CD4-positive, alpha-beta T cell treated with Interleukin-17A for 4 hours (primary cell): ENCODE data around the gene SLC37A1.

ENCODE experiments used
- DNase-seq: peaks from one replicate; pipeline ENCODE4 v3.0.0-alpha.2; 2020; ENCODE audit warnings: mixed read lengths

The SLC37A1 gene

DNA sequence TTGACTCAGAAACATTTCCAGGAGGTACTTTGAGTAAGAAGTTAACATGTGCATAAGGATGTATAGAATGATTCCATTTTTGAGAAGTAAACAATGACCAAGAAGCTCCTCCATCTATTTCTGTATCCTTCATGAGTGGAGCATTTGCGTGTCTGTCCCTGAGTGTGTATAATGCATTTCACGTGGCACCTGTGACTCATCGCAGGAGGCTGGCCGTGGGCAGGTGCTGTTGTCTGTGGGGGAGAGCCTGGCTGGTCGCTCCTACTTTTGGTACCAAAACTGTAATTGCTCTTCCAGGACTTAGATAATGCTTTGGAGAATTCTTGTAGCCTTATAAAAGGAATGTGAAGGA is 16.5 kb downstream of the SLC37A1 start:
- peak; percentile 16 for DNase-seq

DNA sequence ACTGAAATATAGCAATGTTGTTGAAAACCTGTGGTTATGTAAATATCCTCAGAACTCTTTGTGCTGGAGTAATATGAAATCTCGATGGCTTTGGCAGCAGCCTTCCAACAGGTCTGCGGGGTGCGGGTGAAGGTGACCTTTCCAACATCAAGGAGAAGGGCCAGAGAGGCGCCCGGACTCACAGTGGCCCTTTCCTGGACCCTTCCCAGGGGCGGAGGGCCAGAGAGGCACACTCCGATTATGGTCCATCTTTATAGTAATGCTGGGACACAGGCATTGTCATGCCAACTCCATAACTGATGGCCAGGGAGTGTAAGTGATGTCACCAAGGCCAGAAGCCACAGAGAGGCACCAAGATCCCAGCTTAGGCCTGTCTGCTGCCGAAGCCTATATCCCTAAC is 18.1 kb downstream of the SLC37A1 start:
- DNase-seq: no peak

DNA sequence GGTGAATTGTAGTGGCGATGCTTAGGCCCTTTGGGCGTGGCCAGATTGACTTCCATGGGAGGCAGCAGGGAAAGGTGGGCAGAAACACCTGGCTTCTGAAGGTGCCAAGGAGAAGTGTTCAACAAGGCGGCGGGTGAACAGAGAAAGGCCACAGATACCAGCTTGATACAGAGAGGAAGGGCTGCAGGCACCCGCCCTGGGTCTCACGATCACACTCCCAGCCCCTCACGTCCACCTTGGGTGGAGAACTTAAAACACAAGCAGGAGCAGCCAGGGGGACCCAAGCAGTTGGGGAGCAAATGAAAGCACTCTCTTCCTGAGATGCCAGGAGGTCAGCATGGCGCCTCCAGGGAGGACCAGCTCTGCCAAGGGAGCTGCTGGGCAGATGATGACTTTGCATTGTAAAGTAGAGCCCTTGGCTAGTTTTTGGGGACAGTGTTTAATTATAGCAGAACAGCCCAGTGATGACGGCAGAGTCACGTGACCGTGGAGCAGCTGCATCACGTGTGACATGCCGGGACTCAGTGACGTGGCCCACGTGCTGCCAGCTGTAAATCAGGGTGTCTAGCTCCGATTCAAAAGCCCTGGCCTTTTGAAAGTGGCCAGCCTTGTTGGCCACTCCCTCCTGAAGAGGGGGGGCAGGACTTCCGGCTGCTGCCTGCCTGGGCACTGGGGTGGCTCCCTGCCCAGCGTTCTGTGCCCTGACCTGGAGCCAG is 19.0 kb downstream of the SLC37A1 start:
- DNase-seq: no peak

- no peak for DNase-seq
Observed at GRCh38 chr21:42533306-42533962, 19.8 kb downstream of the SLC37A1 start.

DNA sequence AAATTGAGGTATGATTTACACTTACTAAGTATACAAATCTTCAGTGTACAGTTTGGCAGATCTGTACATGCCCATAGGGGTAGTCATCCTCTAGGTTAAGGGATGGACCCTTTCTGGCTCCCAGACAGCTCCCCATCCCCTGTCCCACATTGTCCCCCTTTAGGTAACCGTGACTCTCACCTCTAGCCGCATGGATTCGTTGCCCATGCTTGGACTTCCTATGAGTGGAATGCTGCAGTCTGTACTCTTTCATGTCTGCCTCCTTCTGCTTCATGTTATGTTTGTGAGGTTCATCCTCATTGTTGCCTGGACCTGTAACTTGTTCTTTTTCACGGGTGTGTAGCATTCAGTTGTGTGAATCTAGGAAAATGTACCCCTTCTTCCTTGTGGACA is 20.3 kb downstream of the SLC37A1 start:
- no peak for DNase-seq

- DNase-seq: peak; percentile 13
Observed at GRCh38 chr21:42534421-42535378, 21.0 kb downstream of the SLC37A1 start.

DNA sequence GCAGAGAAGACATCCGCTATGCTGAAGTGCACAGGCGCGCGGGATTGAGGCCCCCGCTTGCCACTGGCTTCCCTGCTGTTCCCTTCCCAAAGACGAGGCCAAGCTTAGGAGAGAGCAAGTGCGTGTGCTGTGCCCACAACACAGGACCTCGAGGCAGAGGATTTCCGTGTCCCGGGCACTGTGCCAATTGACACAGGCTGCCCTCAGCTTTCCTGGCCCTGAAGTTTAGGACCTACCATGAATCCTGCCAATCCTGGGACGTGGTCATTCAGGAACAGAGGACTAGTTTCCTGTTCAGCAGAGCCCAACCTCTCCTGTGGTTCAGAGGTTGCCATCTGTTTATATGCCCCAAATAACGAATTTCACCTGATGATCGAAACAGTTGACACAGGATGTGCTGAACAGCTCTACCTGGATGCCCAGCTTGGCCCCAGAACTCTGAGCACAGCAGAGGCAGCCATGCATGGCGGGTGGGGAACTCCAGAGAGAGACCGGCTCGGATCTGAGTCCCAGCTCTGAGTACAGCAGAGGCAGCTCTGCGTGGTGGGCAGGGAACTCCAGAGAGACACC is 22.0 kb downstream of the SLC37A1 start:
- DNase-seq: no peak

GRCh38 chr21:42536601-42537000 is 22.9 kb downstream of the SLC37A1 start:
- DNase-seq: no peak

DNA sequence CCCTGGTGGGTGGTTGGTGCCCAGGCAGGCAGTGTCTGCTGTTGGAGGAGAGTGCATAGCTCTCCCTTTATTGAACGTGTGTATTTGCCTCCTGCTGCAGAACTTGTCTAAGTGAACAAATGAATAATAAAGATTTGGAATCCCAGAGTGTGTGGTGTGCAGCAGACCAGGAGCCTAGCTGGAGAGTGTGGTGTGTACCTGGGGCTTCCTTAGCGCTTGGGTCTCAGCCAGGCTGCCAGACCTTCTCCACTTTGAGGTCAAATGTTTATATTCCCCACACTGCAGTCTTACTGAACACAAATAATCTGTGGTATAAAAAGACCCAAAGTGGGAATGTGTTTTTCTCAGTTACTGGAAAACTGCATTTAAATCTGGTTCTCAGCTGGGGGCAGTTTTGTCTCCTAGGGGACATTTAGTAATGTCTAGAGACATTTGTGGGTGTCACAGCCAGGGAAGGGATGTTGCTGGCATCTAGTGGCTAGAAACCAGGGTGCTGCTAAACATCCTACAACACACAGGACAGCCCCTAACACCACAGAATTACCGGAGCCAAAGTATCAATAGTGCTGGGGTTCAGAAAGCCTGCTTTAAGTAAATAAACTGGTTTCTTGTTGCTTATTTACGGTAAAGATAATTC is 23.6 kb downstream of the SLC37A1 start:
- peak; percentile 24 for DNase-seq

- no peak for DNase-seq
Observed at GRCh38 chr21:42538479-42539275, 25.0 kb downstream of the SLC37A1 start.

DNA sequence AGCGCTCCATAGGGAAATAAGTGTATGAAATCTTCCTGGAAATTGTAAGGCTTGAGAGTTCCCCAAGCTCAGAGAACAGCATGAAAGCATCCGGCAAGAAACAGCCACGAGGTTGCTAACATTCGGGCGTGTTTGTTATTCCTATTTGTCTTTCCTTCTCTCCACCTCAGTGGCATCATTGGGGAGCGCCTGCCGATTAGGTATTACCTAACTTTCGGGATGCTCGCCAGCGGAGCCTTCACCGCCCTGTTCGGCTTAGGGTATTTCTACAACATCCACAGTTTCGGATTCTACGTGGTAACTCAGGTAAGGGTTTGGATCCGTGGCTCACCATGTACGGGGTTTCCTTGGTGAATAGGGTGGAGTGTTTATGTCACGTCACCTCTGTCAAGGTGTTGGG is 25.7 kb downstream of the SLC37A1 start:
- DNase-seq: no peak

GRCh38 chr21:42539931-42540343 is 26.3 kb downstream of the SLC37A1 start:
- DNase-seq: no peak

DNA sequence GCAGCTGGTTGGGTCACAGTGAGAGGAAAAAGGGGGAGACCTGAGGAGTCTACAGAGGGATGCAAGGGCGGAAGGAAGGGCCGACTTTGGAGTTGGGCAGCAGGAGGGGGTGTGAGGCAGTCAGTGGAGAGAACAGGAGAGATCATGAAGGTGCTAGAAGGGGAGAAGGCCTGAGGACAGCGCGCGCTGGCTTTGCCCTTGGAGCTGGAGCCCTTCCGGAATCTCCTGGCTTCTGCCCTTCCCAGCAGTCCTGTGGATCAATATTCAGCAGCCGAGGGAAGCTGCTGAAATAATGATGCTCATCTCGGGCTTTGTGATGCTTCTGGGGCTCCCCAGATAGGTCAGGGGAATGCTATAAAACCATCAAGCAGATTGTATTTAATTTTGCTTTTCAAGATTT is 26.7 kb downstream of the SLC37A1 start:
- no peak for DNase-seq

DNA sequence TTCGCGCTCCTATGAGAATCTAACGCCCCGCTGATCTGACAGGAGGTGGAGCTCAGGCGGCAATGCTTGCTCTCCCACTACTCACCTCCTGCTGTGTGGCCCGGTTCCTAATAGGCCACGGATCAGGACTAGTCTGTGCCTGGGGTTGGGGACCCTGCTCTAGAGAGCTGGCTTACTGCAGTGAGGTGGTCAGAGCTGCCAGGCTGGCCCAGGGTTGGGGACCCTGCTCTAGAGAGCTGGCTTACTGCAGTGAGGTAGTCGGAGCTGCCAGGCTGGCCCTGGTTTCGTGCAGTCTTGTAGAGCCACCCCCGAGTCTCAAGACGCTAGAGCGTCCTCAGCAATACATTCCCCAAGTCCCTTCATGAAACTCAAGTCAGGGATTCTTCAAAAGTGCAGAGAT is 27.5 kb downstream of the SLC37A1 start:
- no peak for DNase-seq

GRCh38 chr21:42541618-42542017 is 28.0 kb downstream of the SLC37A1 start:
- DNase-seq: no peak

GRCh38 chr21:42542196-42542595 is 28.5 kb downstream of the SLC37A1 start:
- no peak for DNase-seq

- no peak for DNase-seq
Observed at GRCh38 chr21:42542596-42542995, 28.9 kb downstream of the SLC37A1 start.

GRCh38 chr21:42543106-42543847 is 29.6 kb downstream of the SLC37A1 start:
- DNase-seq: no peak

GRCh38 chr21:42544544-42544943 is 30.9 kb downstream of the SLC37A1 start:
- DNase-seq: no peak

DNA sequence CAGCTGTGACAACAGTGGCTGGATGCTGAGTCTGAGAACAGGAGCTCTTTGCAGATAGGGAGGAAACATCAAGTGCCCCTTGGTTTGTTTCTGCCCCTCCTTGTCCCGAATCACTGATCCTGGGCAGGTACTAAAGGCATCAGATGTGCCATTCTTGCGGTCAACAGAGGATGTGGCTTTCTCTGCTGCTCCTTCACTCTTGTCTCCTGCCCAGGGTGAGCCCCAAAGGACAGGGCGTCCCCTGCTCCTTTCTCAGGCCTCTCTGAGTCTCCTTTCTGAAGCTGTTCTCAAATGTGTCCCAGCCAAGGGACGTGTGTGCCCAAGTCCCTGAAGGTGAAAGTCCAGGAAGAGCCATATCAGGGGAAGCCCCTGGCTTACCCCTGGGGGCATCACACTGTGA is 31.7 kb downstream of the SLC37A1 start:
- no peak for DNase-seq

GRCh38 chr21:42545745-42546144 is 32.1 kb downstream of the SLC37A1 start:
- no peak for DNase-seq
